Psoas muscle (tissue), 8 donors: Measurements from ENCODE around the gene SALL3. TPM values are rescaled to one million over a fixed set of nuclear protein-coding genes. Genes with fewer than 3 reads are reported as not detected.
"Not testable (repeated sequence)": the region's sequence is repeated elsewhere in the genome, so short reads cannot be mapped to it uniquely, and the experiment has no call there.

Source experiments
- ATAC-seq, 4 donors: fragments of 200-7000 bp; cut with Tn5 transposase; one replicate each; pipeline ENCODE4 v1.9.1; 2020; ENCODE audit warnings: moderate library complexity in 3 of 4, mild to moderate bottlenecking in 2 of 4
- DNase-seq, 2 donors: peaks; one replicate each; pipeline ENCODE4 v3.0.0-alpha.2; 2020
- H3K27ac ChIP-seq: fragments of 200-600 bp; one replicate; pipeline ENCODE4 v1.8.0; 2022
- H3K27me3 ChIP-seq, 3 donors: fragments of 200-600 bp in 1 of 3; one replicate each; pipeline versions ENCODE4 v1.6.1 to v1.8.0; 2013 to 2022; ENCODE audit warnings: low read length in 2 of 3, mild to moderate bottlenecking in 2 of 3, moderate library complexity in 1 of 3; ENCODE audit not compliant: insufficient read depth in 3 of 3
- H3K36me3 ChIP-seq, 2 donors: fragments of 200-600 bp in 1 of 2; one replicate each; pipeline versions ENCODE4 v1.6.1 to v1.8.0; 2013 to 2022; ENCODE audit warnings: low read depth in 1 of 2, mild to moderate bottlenecking in 1 of 2, moderate library complexity in 1 of 2; ENCODE audit not compliant: insufficient read depth in 1 of 2
- H3K4me1 ChIP-seq: fragments of 200-600 bp; one replicate; pipeline ENCODE4 v1.8.0; 2022
- H3K4me3 ChIP-seq: fragments of 200-600 bp; one replicate; pipeline ENCODE4 v1.8.0; 2022; ENCODE audit warnings: mild to moderate bottlenecking
- H3K9me3 ChIP-seq: fragments of 200-600 bp; one replicate; pipeline ENCODE4 v1.8.0; 2022
- CTCF ChIP-seq: fragments of 200-600 bp; IDR thresholded peaks from one replicate; pipeline ENCODE4 v1.8.0; 2022; ENCODE audit warnings: antibody characterized with exemption
- WGBS, 3 donors: extraction: QIAGEN DNeasy Blood & Tissue Kit; methylation state at CpG; one replicate each; pipeline versions ENCODE4 v1.1.6 to v1.1.7; 2013; 5-methylcytosine and 5-hydroxymethylcytosine counted together
- intact Hi-C, 2 donors: fragments of 100-400 bp; cut with DNase I; formaldehyde crosslinking; loops; one replicate each; pipeline versions ENCODE4 v1.11.0 to v1.14.2; 2022
- polyA plus RNA-seq, 3 donors: library from polyadenylated mRNA; stranded (reverse); fragments of 200-250 nt; gene quantifications; one replicate each; pipeline ENCODE4 v1.2.3, GENCODE V29; 2013
- total RNA-seq, 4 donors: library from RNA; stranded (reverse); fragmentation: NEBNext Ultra II Directional in 2 of 4; extraction: Animal tissue kit (Norgen Biotek cat#: 25700) in 2 of 4; gene quantifications; one replicate each; pipeline versions ENCODE4 v1.2.1 to v1.2.4, GENCODE V29; 2021 to 2023
- donor health status: healthy with polysubstance abuse.
- donor health status: DM: no; HTN: no; CAD: no; lungs with moderate emphysema.
- donor health status: Bipolar disorder and iron deficiency.
- donor health status: healthy.
- donor health status: DM: yes; HTN: yes; CAD: no.
- donor health status: DM: no; HTN: no; CAD: no.
- donor health status: DM: no; HTN: no; CAD: no.
- donor health status: DM: yes; HTN: yes; CAD: no.

SALL3 gene
- total and polyA plus RNA-seq, 7 donors: 0.01 to 0.32 TPM; not detected in 5

- H3K27ac ChIP-seq: no peak overlapping the region
- 55 to 63% (median 62%) methylated on average over 22 to 23 of the region's 23 CpGs for WGBS, 3 donors
- intact Hi-C loops: no loop called here
- no peaks in the 10 kb centered on the region for H3K36me3 ChIP-seq
- peaks cover 0 to 12% (median 2%) of the 10 kb centered on the region in 3 donors for H3K27me3 ChIP-seq
- DNase-seq (no peak), ATAC-seq (no peak)
- no peak for TF ChIP-seq CTCF
- H3K4me3 ChIP-seq: no peak overlapping the region
- no peaks in the 10 kb centered on the region for H3K9me3 ChIP-seq
- H3K4me1 ChIP-seq: no peaks in the 10 kb centered on the region
These were observed 39.7 kb upstream of the SALL3 start for GRCh38 chr18:78939734-78940494.

- 91 to 94% (median 92%) methylated on average over 16 to 17 of the region's 17 CpGs for WGBS, 3 donors
- DNase-seq, H3K36me3 ChIP-seq, intact Hi-C loops, H3K4me3 ChIP-seq, H3K27ac ChIP-seq, H3K9me3 ChIP-seq, ATAC-seq, H3K4me1 ChIP-seq: not testable (repeated sequence)
- H3K27me3 ChIP-seq: peaks cover 0 to 16% (median 2%) of the 10 kb centered on the region in 3 donors
These were observed 37.4 kb upstream of the SALL3 start for GRCh38 chr18:78942236-78942635.

- no peak overlapping the region for H3K4me3 ChIP-seq
- H3K4me1 ChIP-seq: no peaks in the 10 kb centered on the region
- no peaks in the 10 kb centered on the region for H3K9me3 ChIP-seq
- TF ChIP-seq CTCF: no peak
- H3K27ac ChIP-seq: no peak overlapping the region
- H3K27me3 ChIP-seq: peaks cover 0 to 16% (median 3%) of the 10 kb centered on the region in 3 donors
- H3K36me3 ChIP-seq: no peaks in the 10 kb centered on the region
- 84 to 88% (median 87%) methylated on average over 9 of the region's 9 CpGs for WGBS, 3 donors
- no peak for DNase-seq
- no peak for ATAC-seq
- intact Hi-C loops: no loop called here
These were observed 34.0 kb upstream of the SALL3 start for GRCh38 chr18:78945628-78946027.

- peaks cover 0 to 16% (median 3%) of the 10 kb centered on the region in 3 donors for H3K27me3 ChIP-seq
- H3K27ac ChIP-seq: no peak overlapping the region
- 80 to 90% (median 82%) methylated on average over 15 of the region's 15 CpGs for WGBS, 3 donors
- TF ChIP-seq CTCF: no peak
- H3K9me3 ChIP-seq: no peaks in the 10 kb centered on the region
- no peak for ATAC-seq
- H3K4me1 ChIP-seq: no peaks in the 10 kb centered on the region
- intact Hi-C loops: no loop called here
- no peak overlapping the region for H3K4me3 ChIP-seq
- no peak for DNase-seq
- H3K36me3 ChIP-seq: no peaks in the 10 kb centered on the region
These were observed 32.3 kb upstream of the SALL3 start for GRCh38 chr18:78947291-78947690.

GRCh38 chr18:78948221-78948620 lies 31.4 kb upstream of the SALL3 start:
- H3K27me3 ChIP-seq: peaks cover 0 to 16% (median 1%) of the 10 kb centered on the region in 3 donors
- no peak for TF ChIP-seq CTCF
- 47 to 54% (median 50%) methylated on average over 12 of the region's 12 CpGs for WGBS, 3 donors

More at GRCh38 chr18:78948221-78948620, 31.4 kb upstream of the SALL3 start:
- Histone ChIP-seq H3K4me1 (no peaks in the 10 kb centered on the region), H3K9me3 (no peaks in the 10 kb centered on the region), H3K27ac (no peak overlapping the region), H3K36me3 (no peaks in the 10 kb centered on the region), H3K4me3 (no peak overlapping the region)
- ATAC-seq (no peak), DNase-seq (no peak)
- intact Hi-C loops: no loop called here
